ENCODE data around the gene CYLD.

Gene CYLD

DNA sequence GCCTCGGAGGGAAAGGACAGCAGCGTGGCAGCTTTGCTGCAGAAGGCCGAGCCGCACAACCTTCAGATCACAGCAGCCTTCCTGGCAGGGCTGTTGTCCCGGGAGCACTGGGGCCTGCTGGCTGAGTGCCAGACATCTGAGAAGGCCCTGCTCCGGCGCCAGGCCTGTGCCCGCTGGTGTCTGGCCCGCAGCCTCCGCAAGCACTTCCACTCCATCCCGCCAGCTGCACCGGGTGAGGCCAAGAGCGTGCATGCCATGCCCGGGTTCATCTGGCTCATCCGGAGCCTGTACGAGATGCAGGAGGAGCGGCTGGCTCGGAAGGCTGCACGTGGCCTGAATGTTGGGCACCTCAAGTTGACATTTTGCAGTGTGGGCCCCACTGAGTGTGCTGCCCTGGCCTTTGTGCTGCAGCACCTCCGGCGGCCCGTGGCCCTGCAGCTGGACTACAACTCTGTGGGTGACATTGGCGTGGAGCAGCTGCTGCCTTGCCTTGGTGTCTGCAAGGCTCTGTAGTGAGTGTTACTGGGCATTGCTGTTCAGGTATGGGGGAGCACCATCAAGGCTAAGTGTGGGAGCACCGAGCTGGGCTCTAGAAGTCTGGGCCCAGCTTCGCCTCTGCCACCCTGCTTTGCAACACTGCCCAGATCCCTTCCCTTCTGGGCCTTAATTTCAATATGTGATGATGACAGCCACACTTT is 29.9 kb upstream of the CYLD start:
- no peak for DNase-seq (ENCODE audit: low read depth)

DNA sequence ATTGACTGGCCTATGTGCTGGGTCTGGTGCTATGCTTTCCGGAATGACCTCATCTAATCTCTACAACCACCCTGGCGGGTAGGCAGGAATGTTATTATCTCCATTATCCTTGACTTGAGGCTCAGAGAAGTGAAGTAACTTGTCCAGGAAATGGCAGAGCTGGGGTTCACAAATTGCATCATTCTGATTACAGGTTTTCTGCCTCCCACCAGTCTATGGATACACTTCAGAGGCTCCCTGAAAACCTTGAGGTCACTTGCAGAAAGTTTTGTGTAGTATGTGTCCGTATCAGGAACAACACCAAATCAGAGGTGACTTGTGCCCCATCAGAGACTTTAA is 29.4 kb upstream of the CYLD start:
- no peak for DNase-seq (ENCODE audit: low read depth)

DNA sequence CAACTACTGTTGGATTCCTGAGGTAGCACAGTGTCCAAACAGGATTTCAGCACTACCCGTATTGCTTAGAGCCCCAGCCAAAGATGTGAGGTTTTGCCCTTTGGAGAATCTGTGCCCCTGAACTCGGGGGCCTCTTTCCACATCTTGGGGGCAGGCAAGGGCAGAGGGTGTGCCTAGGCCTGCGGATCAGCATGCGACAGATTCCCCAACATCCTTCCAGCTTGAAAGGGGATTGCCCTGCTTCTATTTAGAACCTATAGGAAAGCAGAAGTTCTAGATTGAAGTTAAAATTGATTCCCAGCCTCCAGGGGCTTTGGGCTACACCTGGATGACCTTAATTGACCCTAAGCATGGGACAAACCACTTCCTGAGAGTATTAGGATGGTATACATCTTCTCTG is 28.9 kb upstream of the CYLD start:
- no peak for DNase-seq (ENCODE audit: low read depth)

DNA sequence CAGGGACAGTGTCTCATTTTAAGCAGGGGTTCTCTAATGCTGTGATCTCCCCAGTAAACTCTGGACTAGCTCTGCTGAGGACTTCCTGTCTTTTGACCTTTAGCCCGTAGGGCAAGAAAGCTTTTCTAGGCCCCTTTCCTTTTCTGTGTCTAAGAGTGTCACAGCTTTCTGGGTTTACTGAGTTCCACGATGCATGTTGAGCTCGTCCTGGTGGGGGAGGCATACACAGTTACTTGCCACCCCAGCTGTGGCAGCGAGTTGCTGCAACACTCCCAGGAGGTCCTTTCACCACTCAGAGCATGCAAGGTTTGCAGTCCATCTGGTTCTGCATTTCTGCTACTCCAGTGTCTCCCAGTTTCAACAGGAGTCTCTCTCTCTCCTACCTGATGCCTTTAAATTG is 24.8 kb upstream of the CYLD start:
- no peak for DNase-seq (ENCODE audit: low read depth)

DNA sequence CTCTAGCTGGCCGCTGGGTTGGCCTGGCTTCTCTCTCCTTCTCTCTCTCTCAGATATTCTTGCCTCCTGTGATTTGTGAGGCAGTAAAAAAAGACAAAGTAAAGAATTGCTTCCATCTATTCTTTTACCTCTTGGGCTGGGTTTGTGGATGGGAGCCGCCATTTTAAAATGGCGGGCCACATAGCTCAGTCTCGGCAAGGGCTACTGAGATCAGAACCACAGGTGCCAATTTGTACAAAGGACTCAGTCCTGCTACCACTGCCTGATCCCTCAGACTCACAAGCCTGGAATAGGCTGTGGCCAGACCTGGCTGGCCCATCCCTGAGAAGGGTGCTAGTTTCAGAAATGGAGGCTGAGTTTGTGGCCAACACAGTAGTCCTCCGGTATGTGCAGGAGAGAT is 24.4 kb upstream of the CYLD start:
- DNase-seq (ENCODE audit: low read depth) = no peak

DNA sequence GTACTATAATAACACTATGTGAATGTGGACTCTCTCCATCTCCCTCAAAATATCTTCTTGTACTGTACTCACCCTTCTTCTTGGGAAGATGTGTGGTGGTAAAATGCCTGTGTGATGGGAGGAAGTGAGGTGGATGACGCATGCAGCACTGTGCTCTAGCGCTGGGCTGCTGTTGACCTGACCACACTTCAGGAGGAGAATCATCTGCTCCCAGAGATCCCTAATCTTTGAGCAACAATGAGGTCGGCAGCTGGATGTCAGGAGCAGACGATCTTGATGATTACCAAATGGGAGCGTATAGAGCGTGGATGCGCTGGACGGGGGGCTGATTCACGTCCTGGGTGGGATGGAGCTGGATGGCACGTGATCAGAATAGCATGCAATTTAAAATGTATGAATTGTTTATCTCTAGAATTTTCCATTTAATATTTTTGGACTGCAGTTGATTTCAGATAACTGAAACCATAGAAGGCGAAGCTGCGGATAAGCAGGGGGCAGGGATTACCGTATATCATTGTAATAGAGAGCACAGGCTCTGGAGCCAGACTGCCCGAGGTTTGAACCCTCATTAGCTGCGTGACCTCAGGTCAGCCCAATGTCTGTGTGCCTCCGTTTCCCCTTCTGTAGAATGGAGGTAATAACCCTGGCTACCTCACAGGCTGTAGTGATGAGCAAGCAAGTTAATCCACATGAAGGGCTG is 23.7 kb upstream of the CYLD start:
- DNase-seq (ENCODE audit: low read depth) = no peak

DNA sequence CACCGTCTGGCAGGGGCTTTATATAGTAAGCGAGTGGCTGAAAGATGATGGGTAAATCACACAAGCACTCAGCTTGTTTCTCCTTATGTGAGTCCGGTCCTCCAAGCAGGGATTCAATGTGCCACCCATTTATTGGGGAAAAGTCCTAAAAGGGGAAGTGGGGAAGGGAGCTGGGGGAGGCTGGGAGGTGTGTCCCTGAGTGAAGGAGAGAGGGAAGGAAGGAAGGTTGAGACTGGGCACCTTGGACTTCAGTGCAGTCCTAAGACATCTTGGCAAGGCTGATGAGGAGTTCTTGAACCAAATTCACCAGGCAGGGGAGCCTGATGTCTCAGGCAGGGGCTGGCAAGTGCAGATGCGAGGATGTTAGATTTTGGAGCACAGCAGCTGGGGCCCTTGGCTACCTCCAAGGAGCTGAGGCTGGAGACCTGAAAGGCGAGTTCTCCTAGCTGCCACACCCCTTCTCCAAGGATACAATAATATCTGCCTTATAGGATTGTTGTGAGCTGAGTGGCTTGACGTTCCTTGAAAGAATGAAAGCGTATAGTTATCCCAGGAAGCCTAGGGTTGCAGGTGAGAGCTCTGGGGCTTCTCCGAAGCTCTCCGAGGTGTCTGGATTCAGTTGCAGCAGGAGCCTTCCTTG is 23.0 kb upstream of the CYLD start:
- DNase-seq (ENCODE audit: low read depth) = no peak

DNA sequence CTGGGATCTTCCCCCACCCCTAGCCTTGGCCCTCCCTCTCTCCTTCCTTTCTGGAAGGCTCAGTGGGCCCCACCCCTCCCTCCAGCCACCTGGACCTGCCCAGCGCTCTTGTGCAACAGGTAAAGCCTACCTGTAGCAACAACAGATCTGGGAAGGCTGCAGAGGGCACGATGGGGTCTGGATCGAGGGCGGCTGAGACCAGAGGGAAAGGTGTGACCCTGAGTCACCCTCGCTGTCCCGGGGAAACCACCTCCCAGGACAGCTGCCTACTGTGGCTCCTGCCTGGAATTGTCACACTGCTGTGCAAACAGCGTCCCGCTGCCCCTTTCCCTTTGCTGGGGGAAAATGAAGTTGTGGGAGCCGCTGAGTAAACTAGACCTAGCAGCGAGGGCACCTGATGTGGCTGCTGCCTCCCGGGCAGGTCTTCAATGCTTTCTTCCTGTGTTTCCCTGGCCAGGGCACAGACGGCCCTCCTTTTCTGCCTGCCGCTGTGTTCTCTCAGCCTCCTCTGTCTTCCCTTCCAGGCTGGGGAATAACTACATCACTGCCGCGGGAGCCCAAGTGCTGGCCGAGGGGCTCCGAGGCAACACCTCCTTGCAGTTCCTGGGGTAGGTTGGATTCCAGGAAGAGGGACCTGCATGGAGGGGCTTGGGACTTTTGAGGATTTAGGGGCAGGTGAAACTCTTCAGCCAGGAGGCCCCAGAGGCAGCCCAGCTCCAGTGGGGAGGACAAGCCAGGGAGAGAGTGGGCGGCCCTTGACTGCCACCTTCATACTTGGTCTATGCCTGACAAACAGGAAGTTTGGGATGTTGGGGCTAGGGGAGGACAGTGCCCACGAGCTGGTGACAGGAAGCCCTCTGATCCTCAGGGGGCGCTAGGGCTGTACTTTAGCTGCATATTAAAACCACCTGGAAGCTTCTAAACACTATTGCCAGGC is 22.2 kb upstream of the CYLD start:
- DNase-seq (ENCODE audit: low read depth) = no peak

DNA sequence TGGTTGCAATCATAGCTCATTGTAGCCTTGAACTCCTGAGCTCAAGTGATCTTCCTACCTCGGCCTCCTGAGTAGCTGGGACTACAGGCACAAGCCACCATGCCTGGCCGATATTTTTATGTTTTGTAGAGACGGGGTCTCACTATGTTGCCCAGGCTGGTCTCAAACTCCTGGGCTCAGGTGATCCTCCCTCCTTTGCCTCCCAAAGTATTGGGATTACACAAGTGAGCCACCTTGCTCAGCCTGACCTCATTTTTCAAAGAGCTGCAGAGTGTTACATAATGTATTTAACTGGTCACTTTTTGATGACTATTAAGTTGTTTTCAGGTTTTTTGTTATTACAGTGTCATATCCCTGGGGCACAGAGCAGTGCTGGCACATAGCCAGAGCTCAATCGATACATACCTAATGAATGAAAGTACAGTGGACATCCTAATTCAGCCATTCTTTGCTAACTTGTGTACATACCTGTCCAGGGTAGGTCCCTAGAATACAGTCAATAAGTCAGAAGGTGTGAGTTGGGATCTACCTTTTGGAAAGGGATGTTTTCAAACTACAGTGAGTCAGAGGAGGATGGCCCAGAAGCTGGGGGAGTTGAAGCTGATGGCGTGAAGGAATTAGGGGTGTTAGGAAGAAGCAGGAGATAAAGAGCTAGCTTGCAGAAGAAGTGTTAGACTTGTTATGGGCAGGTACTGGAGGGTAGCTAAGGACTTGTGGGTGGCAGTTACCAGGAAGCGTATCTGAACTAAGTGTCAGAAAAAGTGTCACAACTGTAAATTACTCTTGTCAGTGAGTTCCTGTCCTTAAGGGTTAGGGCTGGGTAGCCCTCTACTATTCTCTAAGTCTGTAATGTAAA is 20.1 kb upstream of the CYLD start:
- no peak for DNase-seq (ENCODE audit: low read depth)

DNA sequence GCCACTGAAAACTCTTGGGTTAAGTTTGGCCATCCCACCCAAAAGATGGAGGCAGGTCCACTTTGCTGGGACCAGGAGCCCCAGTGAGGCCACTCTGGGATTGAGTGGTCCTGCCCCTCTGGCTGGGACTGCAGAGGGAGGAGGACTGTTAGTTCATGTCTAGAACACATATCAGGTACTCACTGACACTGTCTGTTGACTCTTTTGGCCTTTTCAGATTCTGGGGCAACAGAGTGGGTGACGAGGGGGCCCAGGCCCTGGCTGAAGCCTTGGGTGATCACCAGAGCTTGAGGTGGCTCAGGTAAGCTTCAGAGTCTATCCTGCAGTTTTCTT is 19.5 kb upstream of the CYLD start:
- no peak for DNase-seq (ENCODE audit: low read depth)

DNA sequence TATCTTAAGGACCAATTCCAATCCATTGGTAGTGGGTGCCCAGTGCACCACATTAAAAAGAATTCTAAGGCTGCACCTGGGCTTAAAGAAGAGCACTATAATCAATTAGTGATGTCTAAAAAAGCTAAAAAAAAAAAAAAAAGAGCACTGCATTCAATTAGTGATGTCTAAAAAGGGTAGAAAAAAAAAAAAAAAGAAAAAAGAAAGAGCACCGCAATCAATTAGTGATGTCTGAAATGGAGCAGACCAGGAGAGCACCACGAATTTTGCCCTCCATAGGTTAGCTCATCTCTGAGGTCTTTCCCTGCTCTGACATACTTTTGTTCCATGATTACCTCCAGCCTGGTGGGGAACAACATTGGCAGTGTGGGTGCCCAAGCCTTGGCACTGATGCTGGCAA is 18.9 kb upstream of the CYLD start:
- DNase-seq (ENCODE audit: low read depth) = no peak

DNA sequence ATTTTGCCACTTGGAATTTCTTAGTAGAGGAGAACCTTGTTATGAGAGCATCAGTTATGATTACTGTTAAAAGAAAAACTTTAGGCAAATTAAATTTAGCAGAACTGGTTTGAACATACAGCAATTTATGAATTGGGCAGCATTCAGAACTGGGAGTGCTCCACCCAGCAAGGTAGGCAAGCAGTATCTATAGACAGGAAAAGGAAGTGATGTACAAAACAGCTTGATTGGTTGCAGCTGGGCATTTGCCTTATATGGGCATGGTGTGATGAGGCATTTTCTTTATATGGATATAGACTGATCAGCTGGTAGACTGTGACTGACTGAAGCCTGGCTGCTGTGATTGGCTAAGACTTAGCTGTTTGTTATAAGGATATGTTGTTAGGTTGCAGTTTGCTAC is 17.6 kb upstream of the CYLD start:
- no peak for DNase-seq (ENCODE audit: low read depth)

DNA sequence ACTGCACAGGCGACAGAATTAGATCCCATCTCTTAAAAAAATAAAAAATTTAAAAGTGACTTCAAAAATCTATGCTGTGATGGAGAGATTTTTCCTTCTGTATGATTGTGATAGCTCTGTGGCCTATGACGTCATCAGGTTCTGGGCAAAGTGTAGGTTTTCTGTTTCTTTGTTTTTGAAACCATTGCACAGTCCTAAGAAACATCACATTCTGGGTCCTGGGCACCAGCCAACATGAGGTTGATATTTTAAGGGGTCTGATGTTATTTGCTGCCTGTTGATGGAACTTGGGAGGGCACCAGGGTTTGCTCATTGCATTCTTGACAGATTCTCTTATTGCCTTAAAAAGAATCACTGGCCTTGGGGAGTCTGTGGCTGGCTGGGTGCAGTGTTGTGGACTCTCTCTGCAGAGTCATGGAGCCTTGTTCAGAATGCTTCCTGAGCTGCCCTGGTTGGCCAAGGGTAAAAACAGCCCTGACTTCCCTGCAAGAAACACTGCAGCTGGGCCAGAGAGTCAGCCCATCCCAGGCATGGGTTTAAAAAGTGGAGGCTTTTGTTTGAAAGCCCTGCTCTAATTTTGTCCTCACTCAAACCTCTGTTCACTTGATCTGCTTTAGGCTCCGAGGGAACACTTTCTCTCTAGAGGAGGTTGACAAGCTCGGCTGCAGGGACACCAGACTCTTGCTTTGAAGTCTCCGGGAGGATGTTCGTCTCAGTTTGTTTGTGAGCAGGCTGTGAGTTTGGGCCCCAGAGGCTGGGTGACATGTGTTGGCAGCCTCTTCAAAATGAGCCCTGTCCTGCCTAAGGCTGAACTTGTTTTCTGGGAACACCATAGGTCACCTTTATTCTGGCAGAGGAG is 10.5 kb upstream of the CYLD start:
- no peak for DNase-seq (ENCODE audit: low read depth)

DNA sequence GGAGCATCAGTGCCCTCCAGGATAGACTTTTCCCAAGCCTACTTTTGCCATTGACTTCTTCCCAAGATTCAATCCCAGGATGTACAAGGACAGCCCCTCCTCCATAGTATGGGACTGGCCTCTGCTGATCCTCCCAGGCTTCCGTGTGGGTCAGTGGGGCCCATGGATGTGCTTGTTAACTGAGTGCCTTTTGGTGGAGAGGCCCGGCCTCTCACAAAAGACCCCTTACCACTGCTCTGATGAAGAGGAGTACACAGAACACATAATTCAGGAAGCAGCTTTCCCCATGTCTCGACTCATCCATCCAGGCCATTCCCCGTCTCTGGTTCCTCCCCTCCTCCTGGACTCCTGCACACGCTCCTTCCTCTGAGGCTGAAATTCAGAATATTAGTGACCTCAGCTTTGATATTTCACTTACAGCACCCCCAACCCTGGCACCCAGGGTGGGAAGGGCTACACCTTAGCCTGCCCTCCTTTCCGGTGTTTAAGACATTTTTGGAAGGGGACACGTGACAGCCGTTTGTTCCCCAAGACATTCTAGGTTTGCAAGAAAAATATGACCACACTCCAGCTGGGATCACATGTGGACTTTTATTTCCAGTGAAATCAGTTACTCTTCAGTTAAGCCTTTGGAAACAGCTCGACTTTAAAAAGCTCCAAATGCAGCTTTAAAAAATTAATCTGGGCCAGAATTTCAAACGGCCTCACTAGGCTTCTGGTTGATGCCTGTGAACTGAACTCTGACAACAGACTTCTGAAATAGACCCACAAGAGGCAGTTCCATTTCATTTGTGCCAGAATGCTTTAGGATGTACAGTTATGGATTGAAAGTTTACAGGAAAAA is 9.7 kb upstream of the CYLD start:
- DNase-seq (ENCODE audit: low read depth) = no peak

DNA sequence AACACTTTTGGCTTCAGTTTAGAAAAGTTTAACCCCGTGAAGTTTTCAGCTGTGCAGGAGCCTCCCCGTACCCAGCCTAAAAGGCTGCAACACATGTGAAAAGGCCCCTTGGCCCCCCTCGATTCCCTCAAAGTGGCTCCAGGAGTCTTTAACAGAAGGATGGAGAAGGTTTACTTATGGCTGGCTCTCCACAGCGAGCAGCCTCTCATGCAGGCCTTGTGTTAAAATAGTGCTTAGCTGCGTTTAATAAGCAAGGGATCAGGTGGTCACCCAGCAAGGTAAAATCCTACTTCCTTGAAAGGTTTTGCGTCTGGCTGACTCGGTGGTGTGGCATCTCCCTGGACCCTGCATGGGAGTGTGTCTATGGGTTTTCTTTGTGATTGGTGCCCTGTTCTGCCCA is 8.4 kb upstream of the CYLD start:
- no peak for DNase-seq (ENCODE audit: low read depth)

DNA sequence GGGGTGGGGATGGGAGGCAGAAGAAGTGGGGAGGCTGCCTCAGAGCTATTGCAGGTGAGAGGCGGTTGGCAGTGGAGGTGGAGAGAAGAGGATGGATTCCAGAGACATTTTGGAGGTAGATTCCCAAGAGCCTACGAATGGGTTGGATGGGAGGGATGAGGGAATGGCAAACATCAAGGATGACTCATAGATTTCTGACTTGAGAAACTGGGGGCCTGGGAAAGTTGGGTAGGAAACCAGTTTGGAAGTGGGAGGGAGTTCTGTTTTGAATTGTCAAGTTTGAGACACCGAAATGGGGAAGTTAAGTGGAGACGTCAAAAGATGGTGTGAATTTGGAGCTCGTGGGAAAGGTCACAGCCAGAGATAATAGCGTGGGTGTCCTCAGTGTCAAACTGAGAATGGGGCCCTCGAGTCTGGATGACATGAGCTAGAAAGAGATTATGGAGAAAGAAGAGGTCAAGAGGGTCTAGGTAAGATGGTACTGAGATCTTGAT is 6.2 kb upstream of the CYLD start:
- DNase-seq (ENCODE audit: low read depth) = no peak

DNA sequence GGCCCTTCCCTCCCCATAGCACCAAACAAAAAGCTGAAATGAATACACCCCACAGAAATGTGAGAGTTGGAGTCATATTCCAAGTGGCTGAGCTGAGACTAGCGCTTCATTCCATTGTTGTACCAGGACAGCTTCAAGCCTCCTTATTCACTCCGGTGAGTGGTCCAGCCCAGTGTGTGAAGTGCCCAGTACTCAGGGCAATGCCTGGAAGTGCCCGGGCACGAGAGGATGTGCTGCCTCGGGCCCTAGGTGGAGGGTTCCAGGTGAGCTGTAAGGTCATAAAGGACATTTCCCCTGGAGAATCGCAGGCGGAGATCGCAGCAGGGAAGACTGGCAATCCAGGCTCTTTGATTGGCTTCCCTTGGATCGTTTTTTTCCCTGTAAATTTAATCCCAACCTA is 5.4 kb upstream of the CYLD start:
- DNase-seq (ENCODE audit: low read depth) = no peak

DNA sequence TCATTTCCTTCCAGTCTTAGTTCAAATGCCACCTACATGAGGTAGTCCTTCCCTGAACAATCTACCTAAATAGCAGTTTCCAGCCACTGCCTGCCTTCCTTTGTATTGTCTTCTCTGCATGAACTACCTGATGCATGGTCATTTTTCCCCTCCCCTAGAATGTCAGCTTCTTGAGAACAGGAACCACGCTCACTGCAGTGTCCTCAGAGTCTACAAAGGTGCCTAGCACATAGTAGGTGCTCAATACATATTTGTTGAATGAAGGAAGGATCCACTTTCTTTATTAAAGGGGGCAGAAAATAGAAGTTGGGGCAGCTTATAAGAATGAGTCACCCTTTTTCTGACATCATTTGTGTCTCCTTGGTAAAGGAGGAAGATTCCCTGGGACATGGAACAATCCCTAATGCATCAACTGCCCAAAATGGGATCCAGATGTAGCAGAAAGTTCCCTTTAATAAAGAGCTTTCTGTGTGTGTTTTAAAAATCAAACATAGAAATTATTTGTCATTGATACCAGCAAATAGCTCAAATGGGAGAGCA is 4.4 kb upstream of the CYLD start:
- no peak for DNase-seq (ENCODE audit: low read depth)

DNA sequence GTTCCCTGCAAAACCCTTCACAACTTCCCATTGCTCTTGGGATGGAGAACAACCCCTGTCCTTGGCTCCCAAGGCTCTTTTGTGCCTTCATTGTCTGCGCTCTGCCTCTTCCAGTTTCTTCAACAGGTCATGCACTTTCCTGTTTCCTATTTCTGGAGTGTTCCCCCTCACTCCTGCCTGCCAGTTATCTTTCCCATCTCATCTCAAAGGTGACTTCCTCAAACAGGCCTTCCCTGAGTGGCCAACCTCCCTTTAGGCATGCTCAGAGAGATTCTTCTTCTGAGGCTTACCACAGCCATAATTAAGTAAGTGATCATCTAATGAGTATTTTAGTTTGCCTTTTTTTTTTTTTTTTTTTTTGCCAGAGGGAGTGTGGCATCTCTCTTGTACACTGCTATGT is 2.9 kb upstream of the CYLD start:
- DNase-seq (ENCODE audit: low read depth) = no peak

Measured in activated gamma-delta T cell treated with anti-CD3 and anti-CD28 coated beads, Interleukin-2, amount 50 U/mL, for 16 hours (primary cell).